Activated CD4-positive, alpha-beta memory T cell treated with anti-CD3 and anti-CD28 coated beads, Interleukin-2, amount 10 ng/mL, durations not matched to agents 7 days and 5 days (primary cell): ENCODE data around the gene MYRIP. TPM values are rescaled to one million over a fixed set of nuclear protein-coding genes. Genes with fewer than 3 reads are reported as not detected.
"Not testable (repeated sequence)": the region's sequence is repeated elsewhere in the genome, so short reads cannot be mapped to it uniquely, and the experiment has no call there.

ENCODE experiments used
- CTCF ChIA-PET: fragments of 350-600 bp; sonication (Branson Sonifier 250); formaldehyde crosslinking; loops from one replicate; lab custom pipeline; 2021; ENCODE audit warnings: antibody characterized with exemption, inconsistent platforms; lab: Charles Lee
- POLR2A ChIA-PET: fragments of 350-600 bp; sonication (Branson Sonifier 250); formaldehyde crosslinking; loops from one replicate; lab custom pipeline; 2021; ENCODE audit warnings: antibody characterized with exemption; lab: Charles Lee
- DNase-seq: peaks from one replicate; pipeline ENCODE4 v3.0.0-alpha.2; 2020
- H3K27ac Mint-ChIP-seq: one replicate; pipeline ENCODE4 v1.8.0; 2021; ENCODE audit warnings: mild to moderate bottlenecking, mixed read lengths
- H3K27me3 Mint-ChIP-seq: one replicate; pipeline ENCODE4 v1.8.0; 2021; ENCODE audit warnings: mixed read lengths
- H3K36me3 Mint-ChIP-seq: one replicate; pipeline ENCODE4 v1.8.0; 2021; ENCODE audit warnings: low read depth, mixed read lengths
- H3K4me1 Mint-ChIP-seq: one replicate; pipeline ENCODE4 v1.8.0; 2021; ENCODE audit warnings: mixed read lengths
- H3K4me3 Mint-ChIP-seq: one replicate; pipeline ENCODE4 v1.8.0; 2021; ENCODE audit warnings: mild to moderate bottlenecking, mixed read lengths
- H3K9me3 Mint-ChIP-seq: one replicate; pipeline ENCODE4 v1.8.0; 2021; ENCODE audit warnings: mixed read lengths
- total RNA-seq, 2 experiments: library from RNA; stranded (reverse); gene quantifications; one replicate each; pipeline ENCODE4 v1.2.3, GENCODE V29; 2021

The MYRIP gene
- total RNA-seq, 2 experiments from 2014 or later, result not detected

DNA sequence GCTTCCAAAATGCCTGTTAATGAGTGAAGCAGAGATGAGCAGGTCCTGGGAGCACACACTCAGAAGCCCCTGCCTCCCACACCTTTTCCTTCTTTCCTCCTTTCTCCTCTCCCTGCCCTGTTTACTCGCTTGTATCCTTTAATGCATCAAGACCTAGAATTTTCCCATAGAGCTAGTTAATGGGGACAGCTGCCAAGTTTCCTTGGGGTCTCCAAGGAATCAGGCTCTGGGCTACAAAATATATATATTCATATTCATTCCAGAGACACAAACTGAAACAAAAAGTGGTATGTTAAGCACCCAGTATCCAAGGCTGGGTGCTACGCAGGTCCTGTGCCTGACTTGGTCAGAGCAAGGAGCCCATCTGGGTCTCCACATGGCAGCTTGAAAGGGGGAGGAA, 235.6 kb downstream of the MYRIP start:
- Mint-ChIP-seq H3K9me3 (no peaks in the 10 kb centered on the region), H3K36me3 (no peaks in the 10 kb centered on the region), H3K4me3 (no peak overlapping the region), H3K27me3 (no peaks in the 10 kb centered on the region), H3K4me1 (no peaks in the 10 kb centered on the region), H3K27ac (no peak overlapping the region)
- CTCF ChIA-PET, result no interaction called here
- DNase-seq, result no peak
- POLR2A ChIA-PET, result no interaction called here

DNA sequence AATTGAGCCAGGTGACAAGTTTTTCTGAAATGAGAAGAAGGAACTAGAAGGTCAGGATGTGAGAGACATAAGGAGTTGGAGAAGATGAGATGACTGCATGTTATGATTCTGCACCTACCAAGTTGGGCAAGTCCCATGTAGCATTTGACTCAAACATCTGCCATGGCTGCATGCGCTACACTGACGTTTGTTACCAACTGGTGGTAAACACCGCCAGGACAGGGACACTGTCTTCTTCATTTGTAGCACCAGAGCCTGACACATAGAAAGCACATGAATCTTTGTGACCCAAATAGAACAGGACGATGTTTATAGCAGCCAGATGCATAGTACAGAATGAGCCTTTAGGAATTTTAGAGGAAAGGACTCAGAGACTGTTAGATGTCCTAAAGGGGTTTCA, 236.7 kb downstream of the MYRIP start:
- H3K27me3 Mint-ChIP-seq, result no peaks in the 10 kb centered on the region
- H3K4me1 Mint-ChIP-seq, result no peaks in the 10 kb centered on the region
- CTCF ChIA-PET, result no interaction called here
- DNase-seq, result no peak
- H3K9me3 Mint-ChIP-seq, result no peaks in the 10 kb centered on the region
- no peaks in the 10 kb centered on the region for H3K36me3 Mint-ChIP-seq
- H3K27ac Mint-ChIP-seq, result no peak overlapping the region
- no peak overlapping the region for H3K4me3 Mint-ChIP-seq
- POLR2A ChIA-PET, result no interaction called here

DNA sequence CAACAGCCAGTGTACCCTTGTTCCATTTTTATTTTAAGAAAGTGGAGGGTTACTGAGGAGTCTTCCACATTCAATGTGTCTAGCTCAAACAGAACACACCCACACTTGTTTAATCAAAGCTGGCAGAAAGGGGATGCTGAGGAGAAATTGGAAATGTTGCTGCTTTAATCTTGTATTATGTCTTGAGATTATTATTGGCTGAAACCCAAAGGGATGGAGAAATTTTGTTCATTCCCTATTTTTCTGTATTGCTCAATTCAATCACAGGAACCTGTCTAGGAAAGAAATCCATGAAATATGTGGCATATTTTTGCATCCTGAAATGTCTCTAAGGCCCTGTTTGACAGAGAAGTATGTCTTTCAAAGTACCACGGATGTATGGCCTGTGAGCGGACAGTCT, 238.0 kb downstream of the MYRIP start:
- H3K4me1 Mint-ChIP-seq, result no peaks in the 10 kb centered on the region
- H3K4me3 Mint-ChIP-seq, result no peak overlapping the region
- no peaks in the 10 kb centered on the region for H3K36me3 Mint-ChIP-seq
- DNase-seq, result no peak
- H3K27ac Mint-ChIP-seq, result no peak overlapping the region
- ChIA-PET POLR2A (no interaction called here), CTCF (no interaction called here)
- no peaks in the 10 kb centered on the region for H3K27me3 Mint-ChIP-seq
- no peaks in the 10 kb centered on the region for H3K9me3 Mint-ChIP-seq

DNA sequence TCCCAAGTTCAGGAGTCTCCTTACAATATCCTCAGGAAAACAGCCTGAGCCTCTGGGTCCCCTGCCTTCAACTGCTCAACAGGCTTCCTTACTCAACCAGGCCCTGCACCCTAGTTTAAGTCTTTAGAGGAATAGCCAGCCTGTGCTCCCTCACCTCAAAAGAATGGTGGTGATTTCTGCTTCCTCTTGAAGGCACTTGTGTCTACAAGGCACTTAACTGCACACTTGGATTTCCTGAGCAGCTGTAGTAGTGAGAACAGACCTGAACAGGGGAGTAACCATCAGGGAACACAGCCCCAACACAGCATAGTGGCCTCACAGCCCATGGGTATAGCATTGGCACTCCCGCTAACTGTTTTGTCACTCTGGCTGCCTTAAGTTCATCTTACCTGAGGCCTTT, 244.3 kb downstream of the MYRIP start:
- Mint-ChIP-seq H3K27me3 (no peaks in the 10 kb centered on the region), H3K9me3 (no peaks in the 10 kb centered on the region), H3K4me1 (no peaks in the 10 kb centered on the region), H3K4me3 (no peak overlapping the region), H3K36me3 (no peaks in the 10 kb centered on the region), H3K27ac (no peak overlapping the region)
- no peak for DNase-seq
- ChIA-PET CTCF (no interaction called here), POLR2A (no interaction called here)

DNA sequence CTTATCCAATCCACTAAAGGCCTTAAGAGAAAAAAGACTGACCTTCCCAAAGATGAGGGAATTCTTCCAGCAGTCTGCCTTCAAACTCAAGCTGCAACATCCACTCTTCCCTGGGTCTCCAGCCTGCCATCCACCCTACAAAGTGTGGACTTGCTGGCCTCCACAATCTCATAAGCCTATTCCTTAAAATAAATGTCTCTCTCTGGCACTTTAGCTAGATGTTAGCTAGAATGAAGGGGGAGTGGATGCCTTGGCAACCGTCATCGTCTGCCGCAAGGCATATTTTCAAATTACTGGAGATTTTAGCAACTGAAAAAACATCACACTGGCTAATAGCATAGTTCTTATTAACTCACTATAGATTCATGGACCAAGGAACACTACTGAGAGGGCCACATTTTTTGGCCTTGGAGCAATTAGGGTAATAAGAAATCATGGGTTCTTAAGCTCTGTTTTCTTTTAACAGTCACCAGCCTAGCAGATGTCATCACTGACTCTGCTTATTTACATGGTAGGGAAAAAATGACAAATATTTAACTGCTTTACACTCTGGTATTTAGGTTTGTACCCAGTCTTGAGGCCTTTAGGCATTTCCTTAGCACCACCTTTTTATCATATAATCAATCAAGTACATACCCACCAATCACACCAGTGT, 245.3 kb downstream of the MYRIP start:
- Mint-ChIP-seq H3K36me3 (no peaks in the 10 kb centered on the region), H3K4me1 (no peaks in the 10 kb centered on the region), H3K4me3 (no peak overlapping the region), H3K27ac (no peak overlapping the region), H3K27me3 (no peaks in the 10 kb centered on the region), H3K9me3 (no peaks in the 10 kb centered on the region)
- CTCF ChIA-PET, result interaction anchor here (0.6 kb wide), 1 partner anchor 140 kb away, joined by 3 read pairs; no protein-coding TSS in a partner anchor
- POLR2A ChIA-PET, result no interaction called here
- no peak for DNase-seq

DNA sequence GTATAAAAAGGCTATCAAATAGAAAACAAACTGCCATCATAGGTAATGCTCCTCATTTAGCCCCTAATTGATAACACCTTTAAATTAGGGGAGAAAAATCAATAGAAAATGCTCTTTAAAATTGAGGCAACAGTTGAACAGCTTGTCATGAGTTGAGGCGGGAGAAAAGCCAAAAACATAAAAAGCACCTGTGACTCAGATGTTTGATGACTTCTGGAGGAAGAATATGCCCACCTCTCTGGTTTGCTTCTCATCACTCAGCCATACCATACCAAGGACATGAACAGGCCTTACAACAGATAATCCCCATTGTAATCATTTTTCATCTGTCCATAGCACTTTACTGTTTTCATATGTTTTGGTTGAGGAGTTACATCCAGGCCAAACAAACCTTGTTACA, 246.0 kb downstream of the MYRIP start:
- POLR2A ChIA-PET, result no interaction called here
- no peaks in the 10 kb centered on the region for H3K9me3 Mint-ChIP-seq
- H3K36me3 Mint-ChIP-seq, result no peaks in the 10 kb centered on the region

DNA sequence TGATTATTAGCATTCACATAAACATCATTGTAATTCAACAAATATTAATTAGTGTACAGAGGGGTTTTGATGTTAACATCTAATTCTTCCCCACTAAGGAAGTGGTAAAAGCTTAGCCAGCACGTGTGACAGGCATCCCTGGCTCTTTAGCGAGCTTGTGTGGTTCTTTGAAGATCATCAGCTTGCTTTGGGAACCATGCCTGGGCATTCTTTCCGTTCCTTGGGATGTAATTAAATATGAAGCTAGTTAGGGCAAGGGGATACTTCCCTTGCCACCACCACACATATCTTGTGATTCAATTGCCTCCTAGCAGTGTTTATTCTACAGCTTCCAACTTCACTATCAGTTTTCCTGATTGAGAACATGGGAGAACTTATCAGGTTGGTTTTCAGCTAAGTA, 246.5 kb downstream of the MYRIP start:
- Mint-ChIP-seq H3K36me3 (no peaks in the 10 kb centered on the region), H3K27ac (no peak overlapping the region), H3K4me1 (no peaks in the 10 kb centered on the region), H3K27me3 (no peaks in the 10 kb centered on the region), H3K4me3 (no peak overlapping the region), H3K9me3 (no peaks in the 10 kb centered on the region)
- POLR2A ChIA-PET, result no interaction called here
- CTCF ChIA-PET, result no interaction called here
- DNase-seq, result no peak

More for the DNA sequence above, 246.0 kb downstream of the MYRIP start:
- no peaks in the 10 kb centered on the region for H3K27me3 Mint-ChIP-seq
- CTCF ChIA-PET, result no interaction called here
- no peak overlapping the region for H3K4me3 Mint-ChIP-seq
- DNase-seq, result no peak
- H3K27ac Mint-ChIP-seq, result no peak overlapping the region
- no peaks in the 10 kb centered on the region for H3K4me1 Mint-ChIP-seq

DNA sequence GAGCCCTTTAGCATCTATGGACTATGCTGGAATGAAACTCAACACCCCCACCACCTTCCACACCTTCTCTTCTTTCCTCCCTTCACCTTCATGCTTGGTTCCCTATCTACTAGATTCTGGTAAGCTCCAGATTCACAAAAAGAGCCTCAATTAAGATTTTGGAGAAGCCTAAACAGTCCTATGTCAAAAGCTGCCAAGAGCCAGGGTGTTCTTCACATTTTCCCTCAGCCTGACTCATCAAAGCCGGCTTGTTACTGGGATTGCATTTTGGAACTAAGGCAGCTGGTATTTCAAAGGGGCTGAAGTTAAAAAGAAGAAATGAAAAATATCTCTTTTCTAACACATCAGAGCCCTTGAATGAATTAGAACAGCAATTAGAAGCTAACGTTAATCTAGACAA, 247.7 kb downstream of the MYRIP start:
- Mint-ChIP-seq H3K36me3 (no peaks in the 10 kb centered on the region), H3K9me3 (no peaks in the 10 kb centered on the region), H3K27me3 (no peaks in the 10 kb centered on the region), H3K27ac (no peak overlapping the region), H3K4me1 (no peaks in the 10 kb centered on the region), H3K4me3 (no peak overlapping the region)
- ChIA-PET CTCF (no interaction called here), POLR2A (no interaction called here)
- no peak for DNase-seq

DNA sequence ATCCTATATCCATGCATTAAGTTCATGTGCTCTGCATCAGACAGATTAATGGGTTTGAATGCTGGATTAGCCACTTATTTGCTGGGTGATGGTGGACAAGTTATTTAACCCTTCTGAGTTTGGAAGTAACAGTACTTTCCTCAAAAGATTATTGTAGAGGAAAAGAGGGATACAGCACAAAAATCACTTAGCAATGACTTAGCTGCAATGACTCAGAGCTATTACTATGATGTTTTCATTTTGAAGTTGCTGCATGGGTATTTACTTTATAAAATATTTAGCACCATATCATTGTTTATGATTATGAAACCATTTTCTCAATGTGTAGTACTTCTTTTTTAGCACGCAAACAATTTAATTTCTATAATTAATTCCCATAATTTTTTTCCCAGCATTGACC, 248.4 kb downstream of the MYRIP start:
- Mint-ChIP-seq H3K36me3 (no peaks in the 10 kb centered on the region), H3K9me3 (no peaks in the 10 kb centered on the region), H3K27ac (no peak overlapping the region), H3K4me3 (no peak overlapping the region), H3K4me1 (no peaks in the 10 kb centered on the region), H3K27me3 (no peaks in the 10 kb centered on the region)
- ChIA-PET POLR2A (no interaction called here), CTCF (no interaction called here)
- DNase-seq, result no peak

DNA sequence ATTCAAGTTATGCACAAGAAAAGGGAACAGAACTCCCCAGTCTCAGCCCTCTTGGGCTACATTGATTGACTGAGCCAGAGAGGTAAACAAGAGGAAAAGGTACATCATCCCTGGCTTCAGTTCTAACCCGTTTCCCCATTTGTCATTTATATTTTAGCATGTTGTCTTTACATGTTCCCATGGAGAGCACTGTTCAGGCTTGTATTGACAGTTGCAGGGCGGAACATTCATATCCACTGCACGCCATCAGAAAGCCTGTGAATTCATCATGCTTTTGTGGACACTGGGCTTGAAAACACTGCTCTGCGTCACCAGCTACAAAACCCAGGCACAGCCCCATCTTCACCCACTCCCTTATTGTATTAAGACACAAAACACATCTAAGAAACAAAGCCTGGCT, 259.2 kb downstream of the MYRIP start:
- DNase-seq, result no peak
- H3K27me3 Mint-ChIP-seq, result no peaks in the 10 kb centered on the region
- ChIA-PET POLR2A (no interaction called here), CTCF (no interaction called here)
- no peak overlapping the region for H3K27ac Mint-ChIP-seq
- H3K9me3 Mint-ChIP-seq, result no peaks in the 10 kb centered on the region
- H3K4me3 Mint-ChIP-seq, result no peak overlapping the region
- H3K4me1 Mint-ChIP-seq, result no peaks in the 10 kb centered on the region
- H3K36me3 Mint-ChIP-seq, result no peaks in the 10 kb centered on the region

DNA sequence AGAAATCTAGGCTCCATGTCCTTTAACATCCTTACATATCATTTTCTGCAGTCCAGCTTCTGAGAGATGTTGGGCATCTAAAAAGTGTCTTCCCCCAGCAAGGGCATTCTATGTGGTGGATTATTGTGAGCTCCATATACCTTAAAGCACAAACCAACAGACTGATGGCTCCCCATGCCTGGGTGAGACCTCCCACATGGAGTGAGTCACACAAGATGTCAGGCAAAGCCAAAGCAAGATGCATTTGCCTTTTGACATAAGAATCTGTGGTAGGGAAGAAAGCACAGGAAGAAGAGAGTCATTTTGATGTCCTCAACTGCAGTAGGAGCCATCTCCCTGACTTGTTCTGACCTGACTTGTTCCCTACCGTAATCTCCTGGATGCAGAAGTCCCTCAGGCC, 261.4 kb downstream of the MYRIP start:
- Mint-ChIP-seq H3K36me3 (no peaks in the 10 kb centered on the region), H3K4me3 (no peak overlapping the region), H3K4me1 (no peaks in the 10 kb centered on the region), H3K27me3 (no peaks in the 10 kb centered on the region), H3K9me3 (no peaks in the 10 kb centered on the region), H3K27ac (no peak overlapping the region)
- POLR2A ChIA-PET, result no interaction called here
- CTCF ChIA-PET, result no interaction called here
- no peak for DNase-seq

DNA sequence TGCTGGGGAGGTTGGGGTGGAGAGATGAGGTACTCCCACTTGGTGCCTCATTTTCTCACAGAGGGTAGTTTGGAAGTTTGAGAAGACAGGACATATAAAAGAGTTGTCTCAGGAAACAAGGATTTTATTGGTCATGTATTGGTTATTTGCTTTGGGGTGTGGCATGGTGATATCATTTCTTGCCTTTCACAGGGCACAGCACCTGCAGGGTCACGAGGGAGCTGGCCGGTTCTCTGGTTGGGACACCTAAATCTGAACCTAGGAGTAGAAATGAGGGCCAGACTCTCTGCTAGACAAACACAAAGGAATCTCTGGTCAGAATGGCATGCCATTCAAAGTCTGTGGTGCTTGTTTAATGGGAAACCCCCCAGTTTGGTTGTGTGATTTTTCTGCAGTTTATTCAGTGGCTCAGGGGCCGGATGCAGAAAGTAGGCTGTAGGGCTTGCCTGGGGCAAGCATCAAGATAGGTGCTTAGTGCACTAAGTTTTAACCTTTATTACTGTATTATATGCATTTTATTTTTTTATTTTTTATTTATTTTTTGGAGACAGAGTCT, 262.4 kb downstream of the MYRIP start:
- POLR2A ChIA-PET, result no interaction called here
- Mint-ChIP-seq H3K9me3 (no peaks in the 10 kb centered on the region), H3K4me3 (no peak overlapping the region), H3K27me3 (no peaks in the 10 kb centered on the region), H3K36me3 (no peaks in the 10 kb centered on the region), H3K27ac (no peak overlapping the region), H3K4me1 (no peaks in the 10 kb centered on the region)
- CTCF ChIA-PET, result no interaction called here
- DNase-seq, result no peak

DNA sequence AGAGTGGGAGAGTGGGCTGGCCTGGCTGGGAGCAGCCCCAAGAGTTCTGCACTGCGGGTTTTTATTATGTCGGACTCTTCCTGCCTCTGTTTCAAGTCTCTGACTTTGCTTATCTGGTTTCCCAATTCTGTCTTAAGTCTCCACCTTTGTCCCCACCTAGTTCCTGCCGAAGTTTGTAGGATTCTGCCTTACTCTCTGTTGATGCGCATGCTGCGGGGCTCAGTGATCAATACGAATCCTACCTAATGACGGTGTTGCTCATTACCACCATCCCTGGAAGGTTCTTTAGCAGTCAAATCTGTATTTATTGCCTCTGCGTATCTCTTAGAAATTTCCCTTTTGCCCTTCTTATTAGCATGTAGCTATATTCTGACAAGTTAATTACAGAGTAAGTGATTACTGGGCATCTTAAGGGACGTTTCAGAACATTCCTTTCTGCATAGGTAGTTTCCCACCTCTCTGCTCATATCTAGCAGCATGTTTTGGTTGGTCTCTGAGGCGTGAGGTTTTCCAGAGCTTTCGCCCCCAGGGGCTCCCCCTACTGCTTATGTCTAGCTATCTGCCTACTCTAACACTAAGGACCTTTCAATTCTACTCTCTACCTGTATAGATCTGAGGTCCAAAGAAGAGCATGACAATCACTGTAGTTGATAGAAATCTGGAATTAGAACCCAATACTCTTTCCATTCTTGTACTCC, 264.1 kb downstream of the MYRIP start:
- no peak for DNase-seq
- no peaks in the 10 kb centered on the region for H3K4me1 Mint-ChIP-seq
- CTCF ChIA-PET, result no interaction called here
- H3K9me3 Mint-ChIP-seq, result no peaks in the 10 kb centered on the region
- H3K36me3 Mint-ChIP-seq, result no peaks in the 10 kb centered on the region
- POLR2A ChIA-PET, result no interaction called here
- no peak overlapping the region for H3K4me3 Mint-ChIP-seq
- no peak overlapping the region for H3K27ac Mint-ChIP-seq
- H3K27me3 Mint-ChIP-seq, result no peaks in the 10 kb centered on the region

DNA sequence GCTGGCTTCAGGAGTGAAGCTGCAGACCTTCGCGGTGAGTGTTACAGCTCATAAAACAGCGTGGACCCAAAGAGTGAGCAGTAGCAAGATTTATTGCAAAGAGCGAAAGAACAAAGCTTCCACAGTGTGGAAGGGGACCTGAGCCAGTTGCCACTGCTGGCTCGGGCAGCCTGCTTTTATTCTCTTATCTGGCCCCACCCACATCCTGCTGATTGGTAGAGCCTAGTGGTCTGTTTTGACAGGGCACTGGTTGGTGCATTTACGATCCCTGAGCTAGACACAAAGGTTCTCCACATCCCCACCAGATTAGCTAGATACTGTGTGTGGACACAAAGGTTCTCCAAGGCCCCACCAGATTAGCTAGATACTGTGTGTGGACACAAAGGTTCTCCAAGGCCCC, 267.7 kb downstream of the MYRIP start:
- H3K9me3 Mint-ChIP-seq, H3K4me1 Mint-ChIP-seq, H3K36me3 Mint-ChIP-seq, H3K4me3 Mint-ChIP-seq, DNase-seq, H3K27ac Mint-ChIP-seq, CTCF ChIA-PET, H3K27me3 Mint-ChIP-seq: not testable (repeated sequence)
- POLR2A ChIA-PET, result interaction anchor here (0.7 kb wide), 1 partner anchor 47 kb away, joined by 3 read pairs; no protein-coding TSS in a partner anchor
